Esophagus squamous epithelium (tissue), 4 donors: ENCODE measurements around the gene CYSTM1.
A peak's percentile ranks its signal among the peaks of the same experiment; 100 is the strongest.

Experiments
- POLR2A ChIP-seq, 4 donors: fragments of 450-650 bp; IDR thresholded peaks; one replicate each; pipeline ENCODE4 v1.6.1; 2017; ENCODE audit warnings: antibody characterized with exemption in 4 of 4, mild to moderate bottlenecking in 4 of 4, moderate library complexity in 3 of 4
- TF ChIP-seq, protein P1 (sequence below), 6 experiments: fragments of 450-650 bp in 4 of 6; fragments of 200-600 bp in 2 of 6; sonication (generic) in 2 of 6; IDR thresholded peaks; one replicate each; pipeline ENCODE4 v1.5.1; 2016 to 2019; ENCODE audit warnings: antibody characterized with exemption in 6 of 6, mild to moderate bottlenecking in 4 of 6, moderate library complexity in 4 of 6

DNA sequence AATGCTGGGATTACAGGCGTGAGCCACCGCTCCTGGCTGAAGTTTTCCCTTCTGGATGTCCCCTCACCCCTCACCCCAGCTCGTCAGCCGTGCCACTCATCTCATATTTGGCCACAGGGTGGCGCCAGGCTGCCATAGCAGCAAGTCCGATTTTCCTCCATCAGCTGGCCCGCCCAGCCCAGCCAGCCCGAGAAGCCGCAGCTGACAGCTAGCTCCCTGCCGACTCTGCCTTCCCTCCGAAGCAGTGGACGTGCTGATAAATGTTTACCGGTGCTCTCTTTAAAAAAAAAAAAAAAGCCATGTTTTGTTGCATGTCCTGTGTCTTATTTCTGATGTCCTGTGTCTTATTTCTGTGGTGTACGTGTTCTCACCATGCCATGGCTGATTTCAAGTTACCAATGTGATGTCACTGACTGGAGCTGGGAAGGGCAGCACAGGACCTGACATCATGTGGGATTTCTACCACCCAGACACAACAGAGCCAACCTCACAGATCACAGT, 69.6 kb downstream of the CYSTM1 start:
- TF ChIP-seq, protein P1, sequence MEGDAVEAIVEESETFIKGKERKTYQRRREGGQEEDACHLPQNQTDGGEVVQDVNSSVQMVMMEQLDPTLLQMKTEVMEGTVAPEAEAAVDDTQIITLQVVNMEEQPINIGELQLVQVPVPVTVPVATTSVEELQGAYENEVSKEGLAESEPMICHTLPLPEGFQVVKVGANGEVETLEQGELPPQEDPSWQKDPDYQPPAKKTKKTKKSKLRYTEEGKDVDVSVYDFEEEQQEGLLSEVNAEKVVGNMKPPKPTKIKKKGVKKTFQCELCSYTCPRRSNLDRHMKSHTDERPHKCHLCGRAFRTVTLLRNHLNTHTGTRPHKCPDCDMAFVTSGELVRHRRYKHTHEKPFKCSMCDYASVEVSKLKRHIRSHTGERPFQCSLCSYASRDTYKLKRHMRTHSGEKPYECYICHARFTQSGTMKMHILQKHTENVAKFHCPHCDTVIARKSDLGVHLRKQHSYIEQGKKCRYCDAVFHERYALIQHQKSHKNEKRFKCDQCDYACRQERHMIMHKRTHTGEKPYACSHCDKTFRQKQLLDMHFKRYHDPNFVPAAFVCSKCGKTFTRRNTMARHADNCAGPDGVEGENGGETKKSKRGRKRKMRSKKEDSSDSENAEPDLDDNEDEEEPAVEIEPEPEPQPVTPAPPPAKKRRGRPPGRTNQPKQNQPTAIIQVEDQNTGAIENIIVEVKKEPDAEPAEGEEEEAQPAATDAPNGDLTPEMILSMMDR (IDR thresholded peaks at IDR 0.05), result peak; percentile 80 to 95 (median 92)
- no peak for TF ChIP-seq POLR2A (IDR thresholded peaks at IDR 0.05)
